Measurements from ENCODE around the gene SLC8A3. TPM values are rescaled to one million over a fixed set of nuclear protein-coding genes. Genes with fewer than 3 reads are reported as not detected.

The SLC8A3 gene
- total and polyA plus RNA-seq, 9 of the 15 experiments (the other 6 are each of a cell fraction or from before 2014, with no cell fraction given) = not detected

- no peak for TF ChIP-seq NKRF (IDR thresholded peaks at IDR 0.05; ENCODE audit: borderline replicate concordance)
- TF ChIP-seq STAG1 (CRISPR knock-in tag; IDR thresholded peaks at IDR 0.05; ENCODE audit: borderline replicate concordance) = no peak
- TF ChIP-seq WHSC1 (IDR thresholded peaks at IDR 0.05; ENCODE audit: low read length) = no peak
- no peak for TF ChIP-seq ZNF280A (IDR thresholded peaks at IDR 0.05; ENCODE audit: low read depth, partially characterized antibody)
- TF ChIP-seq ZNF699 (CRISPR knock-in tag; IDR thresholded peaks at IDR 0.05; ENCODE audit: insufficient replicate concordance) = no peak
- TF ChIP-seq MCM3 (IDR thresholded peaks at IDR 0.05) = no peak
- TF ChIP-seq HNRNPH1 (optimal IDR thresholded peaks at IDR 0.05; ENCODE audit: low read depth, low read length) = no peak
- no peak for TF ChIP-seq MEF2D (tag; conservative IDR thresholded peaks at IDR 0.05; ENCODE audit: low read depth)
- no peak for TF ChIP-seq THRAP3 (IDR thresholded peaks at IDR 0.05; ENCODE audit: borderline replicate concordance)
- no peak for TF ChIP-seq AFF4 (CRISPR knock-in tag; IDR thresholded peaks at IDR 0.05)
- no peak for TF ChIP-seq HOXB6 (CRISPR knock-in tag; IDR thresholded peaks at IDR 0.05; ENCODE audit: borderline replicate concordance)
- TF ChIP-seq BDP1 (IDR thresholded peaks at IDR 0.05; ENCODE audit: insufficient read depth, insufficient read length) = no peak
- TF ChIP-seq MYBL2 (IDR thresholded peaks at IDR 0.05; ENCODE audit: low read depth) = no peak
- TF ChIP-seq MYBL2 (CRISPR knock-in tag; IDR thresholded peaks at IDR 0.05; ENCODE audit: borderline replicate concordance) = no peak
- no peak for TF ChIP-seq ZBTB5 (IDR thresholded peaks at IDR 0.05)
- no peak for TF ChIP-seq USF1 (CRISPR knock-in tag; IDR thresholded peaks at IDR 0.05)
- no peak for TF ChIP-seq PHF8 (IDR thresholded peaks at IDR 0.05; ENCODE audit: borderline replicate concordance, low read length)
Measured at GRCh38 chr14:70183991-70184390, 4.8 kb downstream of the SLC8A3 start (continued).
